GM21367 (cell line): ENCODE results near the gene CD163L1.
"Not testable (repeated sequence)": the region's sequence is repeated elsewhere in the genome, so short reads cannot be mapped to it uniquely, and the experiment has no call there.

Source experiments
- ATAC-seq: cut with Tn5 transposase; IDR thresholded peaks from one replicate; pipeline ENCODE4 v1.9.1; 2021; ENCODE audit not compliant: unreplicated experiment

The CD163L1 gene

GRCh38 chr12:7337790-7338189 lies 106.2 kb downstream of the CD163L1 start:
- not testable (repeated sequence) for ATAC-seq

GRCh38 chr12:7327918-7328317 lies 116.0 kb downstream of the CD163L1 start:
- ATAC-seq = no peak

GRCh38 chr12:7324176-7324575 lies 119.8 kb downstream of the CD163L1 start:
- no peak for ATAC-seq

GRCh38 chr12:7322599-7322998 lies 121.4 kb downstream of the CD163L1 start:
- ATAC-seq = no peak

- no peak for ATAC-seq
These were observed 122.3 kb downstream of the CD163L1 start for GRCh38 chr12:7321624-7322023.

DNA sequence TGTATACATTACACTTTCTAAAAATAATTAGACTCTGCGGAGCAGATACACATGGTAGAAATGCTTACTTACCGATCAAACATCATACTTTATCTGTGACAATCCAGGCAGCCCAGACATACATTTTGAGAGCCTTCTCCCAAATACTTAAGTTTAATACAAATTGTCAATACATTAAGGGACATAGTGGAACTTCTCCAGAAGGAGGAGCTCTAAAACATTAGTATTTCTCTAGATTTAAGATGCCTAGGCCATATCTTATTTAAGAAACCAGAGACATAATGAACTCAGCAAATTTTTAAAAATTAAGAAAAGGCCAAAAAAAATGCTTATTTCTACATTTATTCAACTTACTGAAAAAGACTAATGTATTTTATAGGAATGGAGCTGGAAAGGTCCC lies 124.0 kb downstream of the CD163L1 start:
- no peak for ATAC-seq

DNA sequence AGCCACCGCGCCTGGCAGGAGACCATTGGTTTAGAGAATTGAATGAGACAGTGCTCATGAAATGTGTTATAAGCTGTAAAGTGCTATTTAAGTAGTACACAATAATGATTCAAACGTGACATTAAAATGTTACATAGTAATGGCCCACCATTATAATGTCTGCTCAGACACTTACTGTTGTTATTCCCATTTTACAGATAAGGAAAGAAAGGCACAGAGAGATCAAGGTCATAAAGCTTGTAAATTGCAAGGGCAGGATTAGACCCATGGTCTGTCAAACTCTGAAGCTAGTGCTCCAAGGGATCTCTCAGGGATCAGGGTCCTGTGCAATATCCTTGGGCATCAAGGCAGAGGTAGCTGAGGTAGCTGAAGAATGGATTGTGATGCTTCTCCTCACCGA lies 133.9 kb downstream of the CD163L1 start:
- no peak for ATAC-seq
